NCI-H2107 (cell line): ENCODE measurements around the gene RNF5.

Source experiments
- DNase-seq: peaks from one replicate; lab custom pipeline; 2025; lab: John Stamatoyannopoulos, UW

Gene RNF5

GRCh38 chr6:32151863-32152768 lies 26.1 kb upstream of the RNF5 start, which contains the start of gene PRRT1:
Gene PRRT1, minus strand, starts transcription at chr6:32151939. Its CDS starts 112 bp downstream, at chr6:32151827.
- no peak for DNase-seq

- DNase-seq, result no peak
Observed at GRCh38 chr6:32152769-32153563, 25.2 kb upstream of the RNF5 start.

GRCh38 chr6:32153564-32154513 lies 24.4 kb upstream of the RNF5 start, which contains the start of gene PPT2:
Gene PPT2, plus strand, starts transcription at chr6:32154141. Its CDS starts 454 bp downstream, at chr6:32154595.
- DNase-seq, result peak; percentile 20

GRCh38 chr6:32154514-32155161 lies 23.6 kb upstream of the RNF5 start:
- peak; percentile 3 for DNase-seq

GRCh38 chr6:32156891-32157290 lies 21.3 kb upstream of the RNF5 start:
- no peak for DNase-seq

GRCh38 chr6:32158052-32158451 lies 20.2 kb upstream of the RNF5 start:
- no peak for DNase-seq

- no peak for DNase-seq
Observed at GRCh38 chr6:32163559-32164258, 14.5 kb upstream of the RNF5 start.

- DNase-seq, result no peak
Observed at GRCh38 chr6:32164295-32164694, 13.9 kb upstream of the RNF5 start, which contains the start of gene EGFL8. Gene EGFL8, plus strand, starts transcription at chr6:32164595. Its CDS starts 1,571 bp downstream, at chr6:32166166.

- no peak for DNase-seq
Observed at GRCh38 chr6:32166411-32167061, 11.7 kb upstream of the RNF5 start.

- DNase-seq, result no peak
Observed at GRCh38 chr6:32167154-32167760, 10.9 kb upstream of the RNF5 start.

GRCh38 chr6:32167761-32168262 lies 10.4 kb upstream of the RNF5 start:
- no peak for DNase-seq

GRCh38 chr6:32168350-32168749 lies 9.9 kb upstream of the RNF5 start:
- no peak for DNase-seq

GRCh38 chr6:32168807-32169591 lies 9.2 kb upstream of the RNF5 start:
- DNase-seq, result no peak

GRCh38 chr6:32170294-32170693 lies 7.9 kb upstream of the RNF5 start:
- DNase-seq, result no peak

GRCh38 chr6:32171234-32171633 lies 7.0 kb upstream of the RNF5 start:
- no peak for DNase-seq

GRCh38 chr6:32173051-32173727 lies 5.0 kb upstream of the RNF5 start:
- no peak for DNase-seq

- DNase-seq, result no peak
Observed at GRCh38 chr6:32174416-32174815, 3.8 kb upstream of the RNF5 start.

- no peak for DNase-seq
Observed at GRCh38 chr6:32175322-32175710, 2.9 kb upstream of the RNF5 start.
